Liver (tissue), 3 donors: ENCODE results near the gene TNFAIP8L2.

ENCODE experiments used
- GABPA ChIP-seq, 2 donors: IDR thresholded peaks in 1 of 2; conservative IDR thresholded peaks in 1 of 2; 2 replicates each; pipeline ENCODE4 v1.6.1; 2016; ENCODE audit warnings: antibody characterized with exemption in 2 of 2, mild to moderate bottlenecking in 1 of 2, moderate library complexity in 1 of 2
- TAF1 ChIP-seq: conservative IDR thresholded peaks from 2 replicates; pipeline ENCODE4 v1.6.1; 2016; ENCODE audit warnings: antibody characterized with exemption, mild to moderate bottlenecking
- TF ChIP-seq, protein P1 (sequence below): IDR thresholded peaks from 2 replicates; pipeline ENCODE4 v1.6.1; 2016; ENCODE audit warnings: antibody characterized with exemption, mild to moderate bottlenecking
- TF ChIP-seq, protein P2 (sequence below): fragments of 150-350 bp; IDR thresholded peaks from 2 replicates; pipeline ENCODE4 v1.5.1; 2017; ENCODE audit warnings: improper control_type of control experiment, low read depth, low read length; ENCODE audit not compliant: missing input control
- donor health status: healthy.
- donor health status: healthy.

DNA sequence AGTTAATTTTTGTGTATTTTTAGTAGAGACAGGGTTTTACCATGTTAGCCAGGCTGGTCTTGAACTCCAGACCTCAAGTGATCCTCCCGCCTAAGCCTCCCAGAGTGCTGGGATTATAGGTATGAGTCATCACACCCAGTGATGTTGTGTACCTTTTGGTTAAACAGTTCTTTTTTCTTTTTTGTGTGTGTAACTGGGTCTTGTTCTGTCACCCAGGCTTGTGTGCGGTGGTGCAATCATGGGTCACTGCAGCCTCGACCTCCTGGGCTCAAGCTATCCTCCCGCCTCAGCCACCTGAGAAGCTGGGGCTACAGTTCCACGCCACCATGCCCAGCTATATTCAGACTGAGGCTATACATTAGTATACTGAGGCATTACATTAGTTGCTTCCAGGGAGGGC is 48.1 kb upstream of the TNFAIP8L2 start:
- TF ChIP-seq, protein P1, sequence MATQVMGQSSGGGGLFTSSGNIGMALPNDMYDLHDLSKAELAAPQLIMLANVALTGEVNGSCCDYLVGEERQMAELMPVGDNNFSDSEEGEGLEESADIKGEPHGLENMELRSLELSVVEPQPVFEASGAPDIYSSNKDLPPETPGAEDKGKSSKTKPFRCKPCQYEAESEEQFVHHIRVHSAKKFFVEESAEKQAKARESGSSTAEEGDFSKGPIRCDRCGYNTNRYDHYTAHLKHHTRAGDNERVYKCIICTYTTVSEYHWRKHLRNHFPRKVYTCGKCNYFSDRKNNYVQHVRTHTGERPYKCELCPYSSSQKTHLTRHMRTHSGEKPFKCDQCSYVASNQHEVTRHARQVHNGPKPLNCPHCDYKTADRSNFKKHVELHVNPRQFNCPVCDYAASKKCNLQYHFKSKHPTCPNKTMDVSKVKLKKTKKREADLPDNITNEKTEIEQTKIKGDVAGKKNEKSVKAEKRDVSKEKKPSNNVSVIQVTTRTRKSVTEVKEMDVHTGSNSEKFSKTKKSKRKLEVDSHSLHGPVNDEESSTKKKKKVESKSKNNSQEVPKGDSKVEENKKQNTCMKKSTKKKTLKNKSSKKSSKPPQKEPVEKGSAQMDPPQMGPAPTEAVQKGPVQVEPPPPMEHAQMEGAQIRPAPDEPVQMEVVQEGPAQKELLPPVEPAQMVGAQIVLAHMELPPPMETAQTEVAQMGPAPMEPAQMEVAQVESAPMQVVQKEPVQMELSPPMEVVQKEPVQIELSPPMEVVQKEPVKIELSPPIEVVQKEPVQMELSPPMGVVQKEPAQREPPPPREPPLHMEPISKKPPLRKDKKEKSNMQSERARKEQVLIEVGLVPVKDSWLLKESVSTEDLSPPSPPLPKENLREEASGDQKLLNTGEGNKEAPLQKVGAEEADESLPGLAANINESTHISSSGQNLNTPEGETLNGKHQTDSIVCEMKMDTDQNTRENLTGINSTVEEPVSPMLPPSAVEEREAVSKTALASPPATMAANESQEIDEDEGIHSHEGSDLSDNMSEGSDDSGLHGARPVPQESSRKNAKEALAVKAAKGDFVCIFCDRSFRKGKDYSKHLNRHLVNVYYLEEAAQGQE = no peak
- no peak for TF ChIP-seq GABPA (IDR thresholded peaks at IDR 0.05 in 1 of 2, conservative IDR thresholded peaks at IDR 0.05 in 1 of 2)
- TF ChIP-seq, protein P2, sequence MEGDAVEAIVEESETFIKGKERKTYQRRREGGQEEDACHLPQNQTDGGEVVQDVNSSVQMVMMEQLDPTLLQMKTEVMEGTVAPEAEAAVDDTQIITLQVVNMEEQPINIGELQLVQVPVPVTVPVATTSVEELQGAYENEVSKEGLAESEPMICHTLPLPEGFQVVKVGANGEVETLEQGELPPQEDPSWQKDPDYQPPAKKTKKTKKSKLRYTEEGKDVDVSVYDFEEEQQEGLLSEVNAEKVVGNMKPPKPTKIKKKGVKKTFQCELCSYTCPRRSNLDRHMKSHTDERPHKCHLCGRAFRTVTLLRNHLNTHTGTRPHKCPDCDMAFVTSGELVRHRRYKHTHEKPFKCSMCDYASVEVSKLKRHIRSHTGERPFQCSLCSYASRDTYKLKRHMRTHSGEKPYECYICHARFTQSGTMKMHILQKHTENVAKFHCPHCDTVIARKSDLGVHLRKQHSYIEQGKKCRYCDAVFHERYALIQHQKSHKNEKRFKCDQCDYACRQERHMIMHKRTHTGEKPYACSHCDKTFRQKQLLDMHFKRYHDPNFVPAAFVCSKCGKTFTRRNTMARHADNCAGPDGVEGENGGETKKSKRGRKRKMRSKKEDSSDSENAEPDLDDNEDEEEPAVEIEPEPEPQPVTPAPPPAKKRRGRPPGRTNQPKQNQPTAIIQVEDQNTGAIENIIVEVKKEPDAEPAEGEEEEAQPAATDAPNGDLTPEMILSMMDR = no peak
- no peak for TF ChIP-seq TAF1
